HL-60/S4 (cell line): ENCODE results near the gene TRIM52.
"Not testable (repeated sequence)": the region's sequence is repeated elsewhere in the genome, so short reads cannot be mapped to it uniquely, and the experiment has no call there.

Experiments
- in situ Hi-C: fragments of 300-500 bp; cut with MboI; formaldehyde crosslinking; loops from 2 replicates; pipeline ENCODE4 v1.14.3; 2022; ENCODE audit warnings: low sequenced_read_pairs

Gene TRIM52

DNA sequence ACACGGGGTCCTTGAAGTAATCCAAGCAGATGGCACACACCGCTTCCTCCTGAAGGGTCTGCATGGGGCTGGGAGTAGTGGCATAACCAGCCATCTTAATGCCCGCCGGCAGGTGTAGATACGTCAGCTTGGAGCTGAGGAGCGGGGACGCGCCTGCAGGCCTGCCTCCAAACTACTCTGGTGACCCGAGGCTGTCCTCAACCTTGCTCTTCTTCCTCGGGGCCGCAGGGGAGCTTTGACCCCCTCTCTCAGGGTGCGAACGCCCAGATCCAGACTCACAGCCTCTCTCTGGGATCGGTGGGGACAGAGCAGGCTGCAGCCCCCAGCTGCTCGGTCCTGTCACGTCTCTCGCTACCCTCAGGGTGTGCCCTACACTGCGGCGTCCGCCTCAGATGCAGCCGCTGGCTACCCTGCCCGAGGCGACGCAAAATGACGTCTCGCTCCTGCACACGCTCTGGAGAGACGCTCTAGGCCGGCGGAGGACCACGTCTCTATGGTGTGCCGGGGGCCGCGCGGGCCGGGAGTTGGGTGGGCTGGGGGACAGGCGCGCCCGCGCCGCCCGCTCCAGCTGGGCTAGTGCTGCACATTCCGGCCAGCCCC is at the start of gene TRIM52:
Gene TRIM52 (minus strand): TSS at position 424 of the 600 bp plus-strand sequence. CDS start 330 bp downstream, at position 94.
- in situ Hi-C loops, result no loop called here

GRCh38 chr5:181287331-181287730 is 26.4 kb upstream of the TRIM52 start:
- in situ Hi-C loops, result not testable (repeated sequence)

GRCh38 chr5:181285962-181286705 is 25.2 kb upstream of the TRIM52 start:
- in situ Hi-C loops, result not testable (repeated sequence)

DNA sequence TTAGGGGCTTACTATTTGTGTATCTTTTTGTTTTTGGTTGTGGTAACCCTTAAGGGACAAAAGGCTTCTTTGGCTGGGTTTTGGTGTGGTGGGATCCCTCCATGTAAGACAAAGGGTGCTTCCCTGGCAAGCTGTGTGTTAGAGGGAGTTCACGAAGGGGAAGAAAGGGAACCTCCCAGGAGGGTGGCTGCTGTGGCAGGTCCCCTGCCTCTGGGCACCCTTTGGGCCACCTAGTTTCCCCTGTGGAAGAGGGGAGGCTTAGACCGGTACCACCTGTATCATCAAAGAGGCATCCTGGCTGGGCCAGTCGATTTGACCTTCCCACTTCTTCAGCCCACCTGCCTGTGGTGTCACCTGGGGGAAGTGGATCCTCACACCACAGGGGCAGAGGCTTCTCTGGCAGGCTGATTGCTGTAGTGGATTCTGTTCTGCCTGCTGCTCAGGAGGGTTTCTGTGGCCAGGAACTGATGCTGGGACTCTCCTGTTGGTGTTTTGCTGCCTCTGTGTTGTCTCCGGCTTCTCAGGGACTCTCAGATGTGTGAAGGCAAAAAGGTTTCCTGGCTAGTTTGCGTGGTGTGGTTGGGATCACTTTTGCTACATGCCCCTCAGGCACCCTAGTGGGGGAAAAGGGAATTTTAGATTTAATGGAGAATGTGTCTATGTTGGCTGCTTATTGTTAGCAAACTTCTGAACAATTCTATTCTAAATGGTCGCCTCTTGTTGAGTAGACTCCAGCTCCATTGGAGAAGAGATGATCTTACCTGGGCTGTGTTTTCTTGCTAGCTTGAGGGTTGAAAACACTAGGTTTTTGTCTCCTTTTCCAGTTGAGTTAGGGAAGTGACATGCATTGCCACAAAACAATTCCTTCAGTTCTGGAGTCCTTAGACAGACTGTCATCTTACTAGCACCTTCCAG is 23.2 kb upstream of the TRIM52 start:
- in situ Hi-C loops, result not testable (repeated sequence)

GRCh38 chr5:181283347-181283746 is 22.4 kb upstream of the TRIM52 start:
- in situ Hi-C loops, result no loop called here

DNA sequence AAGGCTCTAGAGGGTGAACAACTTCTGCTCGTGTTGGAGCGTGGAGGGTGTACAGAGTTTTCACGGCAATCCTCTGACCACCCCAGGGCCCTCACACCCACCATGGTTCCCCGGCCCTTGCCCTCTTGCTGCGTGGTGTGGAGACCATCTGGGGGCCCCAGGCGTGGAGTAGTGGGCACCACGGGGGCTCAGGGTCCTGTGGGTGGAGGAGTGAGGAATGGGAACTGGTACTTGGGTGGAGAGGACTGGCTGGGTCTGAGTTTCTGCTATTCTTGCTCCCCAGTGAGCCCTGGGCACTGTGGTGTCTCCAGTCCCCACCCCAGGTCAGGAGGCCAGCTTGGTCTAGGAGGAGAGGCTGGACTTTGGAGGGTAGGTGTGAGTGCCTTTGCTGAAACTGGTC is 21.9 kb upstream of the TRIM52 start:
- in situ Hi-C loops, result no loop called here

GRCh38 chr5:181282415-181282814 is 21.5 kb upstream of the TRIM52 start:
- in situ Hi-C loops, result not testable (repeated sequence)

GRCh38 chr5:181281984-181282316 is 21.0 kb upstream of the TRIM52 start:
- in situ Hi-C loops, result no loop called here

DNA sequence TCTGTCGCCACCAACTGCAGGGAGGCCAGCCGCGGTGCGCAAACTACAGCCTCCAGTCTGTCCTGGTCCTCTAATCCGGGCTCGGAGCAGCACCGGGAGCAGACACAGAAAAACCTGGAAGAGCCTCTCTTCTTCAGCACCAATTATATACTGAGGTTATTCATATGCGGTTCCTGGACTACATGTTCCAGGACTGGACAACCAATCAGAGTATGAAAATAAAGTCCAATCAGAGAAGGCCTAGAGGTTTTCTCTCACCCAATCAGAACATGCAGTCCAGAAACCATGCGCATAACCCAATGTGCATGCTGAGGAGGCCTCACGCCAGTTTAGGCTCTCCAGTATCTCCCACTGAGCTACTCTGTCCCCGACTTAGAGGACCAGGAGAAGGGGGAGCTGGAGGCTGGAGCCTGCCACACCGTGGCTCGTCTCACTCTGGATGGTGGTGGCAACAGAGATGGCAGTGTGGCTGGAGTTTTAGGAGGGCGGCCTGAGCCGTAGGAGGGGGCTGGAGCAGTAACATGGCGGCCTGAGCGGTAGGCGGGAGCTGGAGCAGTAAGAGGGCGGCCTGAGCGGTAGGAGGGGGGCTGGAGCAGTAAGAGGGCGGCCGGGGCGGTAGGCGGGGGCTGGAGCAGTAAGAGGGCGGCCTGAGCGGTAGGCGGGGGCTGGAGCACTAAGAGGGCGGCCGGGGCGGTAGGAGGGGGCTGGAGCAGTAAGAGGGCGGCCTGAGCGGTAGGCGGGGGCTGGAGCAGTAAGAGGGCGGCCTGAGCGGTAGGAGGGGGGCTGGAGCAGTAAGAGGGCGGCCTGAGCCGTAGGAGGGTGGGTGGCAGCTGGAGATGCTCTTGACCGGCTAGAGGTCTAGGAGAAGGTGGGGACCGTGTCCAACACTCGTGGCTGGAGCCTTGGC is 20.4 kb upstream of the TRIM52 start:
- in situ Hi-C loops, result no loop called here

- in situ Hi-C loops, result no loop called here
Measured at GRCh38 chr5:181280251-181280762, 19.4 kb upstream of the TRIM52 start.

- in situ Hi-C loops, result not testable (repeated sequence)
Measured at GRCh38 chr5:181273433-181273744, 12.4 kb upstream of the TRIM52 start.

GRCh38 chr5:181271081-181271480 is 10.1 kb upstream of the TRIM52 start:
- in situ Hi-C loops, result no loop called here

DNA sequence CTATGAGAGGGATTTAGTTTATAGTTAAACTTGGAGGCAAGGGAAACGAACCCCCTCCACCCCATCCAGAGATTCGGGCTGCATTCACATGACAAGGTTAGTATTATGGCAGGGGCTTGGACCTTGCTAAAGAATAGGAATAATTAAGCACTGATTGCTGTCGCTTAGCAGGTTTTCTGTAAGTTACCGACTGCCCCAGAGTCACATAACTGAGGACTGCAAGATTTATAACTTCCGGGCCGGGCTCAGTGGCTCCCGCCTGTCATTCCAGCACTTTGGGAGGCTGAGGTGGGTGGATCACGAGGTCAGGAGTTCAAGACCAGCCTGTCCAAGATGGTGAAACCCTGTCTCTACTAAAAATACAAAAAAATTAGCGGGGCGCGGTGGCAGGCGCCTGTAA is 7.0 kb upstream of the TRIM52 start:
- in situ Hi-C loops, result not testable (repeated sequence)

DNA sequence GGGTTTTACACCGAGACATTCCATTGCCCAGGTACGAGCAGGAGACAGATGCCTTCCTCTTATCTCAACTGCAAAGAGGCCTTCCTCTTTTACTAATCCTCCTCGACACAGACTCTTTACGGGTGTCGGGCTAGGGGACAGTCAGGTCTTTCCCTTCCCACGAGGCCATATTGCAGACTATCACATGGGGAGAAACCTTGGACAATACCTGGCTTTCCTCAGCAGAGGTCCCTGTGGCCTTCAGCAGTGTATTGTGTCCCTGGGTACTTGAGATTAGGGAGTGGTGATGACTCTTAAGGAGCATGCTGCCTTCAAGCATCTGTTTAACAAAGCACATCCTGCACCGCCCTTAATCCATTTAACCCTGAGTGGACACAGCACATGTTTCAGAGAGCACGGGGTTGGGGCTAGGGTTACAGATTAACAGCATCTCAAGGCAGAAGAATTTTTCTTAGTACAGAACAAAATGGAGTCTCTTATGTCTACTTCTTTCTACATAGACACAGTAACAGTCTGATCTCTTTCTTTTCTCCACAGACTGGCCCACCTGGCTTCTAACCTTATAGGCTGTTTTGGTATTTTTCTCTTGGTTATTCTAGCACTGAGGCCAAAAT is 6.5 kb upstream of the TRIM52 start:
- in situ Hi-C loops, result not testable (repeated sequence)

- in situ Hi-C loops, result no loop called here
Measured at GRCh38 chr5:181265092-181265671, 4.2 kb upstream of the TRIM52 start.

GRCh38 chr5:181263633-181264032 is 2.7 kb upstream of the TRIM52 start:
- in situ Hi-C loops, result no loop called here

GRCh38 chr5:181261320-181262049 is 542 bp upstream of the TRIM52 start:
- in situ Hi-C loops, result no loop called here

DNA sequence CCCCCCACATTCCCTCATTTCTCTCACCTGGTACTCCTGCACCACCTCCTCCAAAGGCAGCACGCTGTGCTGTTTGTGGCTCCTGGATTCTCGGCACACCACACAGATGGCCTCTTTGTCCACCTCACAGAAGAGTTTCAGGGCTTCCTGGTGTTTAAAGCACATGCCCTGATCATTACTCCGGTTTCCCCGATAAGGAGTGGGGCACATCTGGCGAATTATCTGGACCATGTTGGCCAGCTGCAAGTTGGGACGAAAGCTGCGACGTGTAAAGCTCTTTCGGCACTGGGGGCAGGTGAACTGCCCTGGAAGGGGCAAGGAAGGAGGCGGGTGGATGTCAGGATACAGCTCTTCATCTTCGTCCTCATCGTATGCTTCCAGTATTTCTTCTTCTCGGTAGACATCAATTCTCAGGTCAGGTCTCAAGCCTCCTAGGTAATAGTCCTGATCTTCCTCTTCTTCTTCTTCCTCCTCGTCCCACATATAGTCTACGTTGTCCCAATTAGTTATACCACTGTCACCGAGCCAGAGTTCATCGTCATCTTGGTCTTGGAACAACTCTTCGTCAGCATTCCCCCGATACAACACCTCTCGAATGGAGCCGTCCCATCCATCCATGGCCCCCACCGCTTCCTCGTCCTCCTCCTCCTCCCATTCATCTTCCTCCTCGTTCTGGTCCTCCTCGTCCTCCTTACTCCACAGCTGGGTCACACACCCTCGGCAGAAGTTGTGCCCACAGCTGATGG is 796 bp downstream of the TRIM52 start:
- in situ Hi-C loops, result no loop called here
